GM12891 (cell line): ENCODE data around the gene CAMK1D.
"Not testable (repeated sequence)": the region's sequence is repeated elsewhere in the genome, so short reads cannot be mapped to it uniquely, and the experiment has no call there.

Experiments
- POLR2A ChIP-seq: IDR thresholded peaks from 2 replicates; pipeline ENCODE4 v1.6.1; 2011; ENCODE audit warnings: low read depth, low read length, control low read depth
- TAF1 ChIP-seq: IDR thresholded peaks from 2 replicates; pipeline ENCODE4 v1.6.1; 2011; ENCODE audit warnings: low read depth, low read length, control low read depth

DNA sequence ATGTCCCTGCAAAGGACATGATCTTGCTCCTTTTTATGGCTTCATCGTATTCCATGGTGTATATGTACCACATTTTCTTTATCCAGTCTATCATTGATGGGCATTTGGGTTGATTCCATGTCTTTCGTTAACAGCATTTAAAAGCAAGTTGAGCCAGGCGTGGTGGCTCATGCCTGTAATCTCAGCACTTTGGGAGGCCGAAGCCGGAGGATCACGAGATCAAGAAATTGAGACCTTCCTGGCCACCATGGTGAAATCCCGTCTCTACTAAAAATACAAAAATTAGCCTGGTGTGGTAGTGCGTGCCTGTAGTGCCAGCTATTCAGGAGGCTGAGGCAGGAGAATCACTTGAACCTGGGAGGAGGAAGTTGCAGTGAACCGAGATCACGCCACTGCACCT lies 147.7 kb downstream of the CAMK1D start:
- not testable (repeated sequence) for TF ChIP-seq POLR2A, TAF1
